Measurements from ENCODE around the gene PCYT2.

PCYT2 gene

DNA sequence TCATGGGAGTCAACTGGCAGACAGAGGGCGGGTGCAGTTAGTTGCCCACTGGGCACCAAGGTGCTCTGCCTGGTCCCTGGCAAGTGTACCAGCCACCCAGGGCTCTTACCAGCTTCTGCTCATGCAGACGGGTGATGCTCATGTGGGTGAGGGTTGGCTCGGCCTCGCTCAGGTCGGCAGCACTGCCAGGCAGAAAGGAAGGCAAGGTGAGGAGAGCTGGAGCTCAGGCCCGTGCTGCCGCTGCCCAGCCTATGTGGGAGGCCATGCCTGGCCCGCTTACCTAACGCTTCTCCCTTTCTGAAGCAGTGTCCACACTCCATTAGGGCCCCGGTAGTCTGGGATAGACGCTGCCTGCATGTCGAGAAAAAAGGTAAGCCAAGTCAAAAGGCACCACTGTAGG, 4.1 kb upstream of the PCYT2 start:
- H3K9ac ChIP-seq (ENCODE audit: low read depth, low read length): no peak overlapping the region
- H3K9me3 ChIP-seq (ENCODE audit: control insufficient read depth, insufficient read depth, low read length): no peaks in the 10 kb centered on the region
- peaks cover 2% of the 10 kb centered on the region; the same call in 1 of the 2 replicates for H3K36me3 ChIP-seq (ENCODE audit: insufficient read depth, low read length)
- peaks cover 9% of the 10 kb centered on the region for H3K4me1 ChIP-seq (ENCODE audit: insufficient read depth, low read length)

DNA sequence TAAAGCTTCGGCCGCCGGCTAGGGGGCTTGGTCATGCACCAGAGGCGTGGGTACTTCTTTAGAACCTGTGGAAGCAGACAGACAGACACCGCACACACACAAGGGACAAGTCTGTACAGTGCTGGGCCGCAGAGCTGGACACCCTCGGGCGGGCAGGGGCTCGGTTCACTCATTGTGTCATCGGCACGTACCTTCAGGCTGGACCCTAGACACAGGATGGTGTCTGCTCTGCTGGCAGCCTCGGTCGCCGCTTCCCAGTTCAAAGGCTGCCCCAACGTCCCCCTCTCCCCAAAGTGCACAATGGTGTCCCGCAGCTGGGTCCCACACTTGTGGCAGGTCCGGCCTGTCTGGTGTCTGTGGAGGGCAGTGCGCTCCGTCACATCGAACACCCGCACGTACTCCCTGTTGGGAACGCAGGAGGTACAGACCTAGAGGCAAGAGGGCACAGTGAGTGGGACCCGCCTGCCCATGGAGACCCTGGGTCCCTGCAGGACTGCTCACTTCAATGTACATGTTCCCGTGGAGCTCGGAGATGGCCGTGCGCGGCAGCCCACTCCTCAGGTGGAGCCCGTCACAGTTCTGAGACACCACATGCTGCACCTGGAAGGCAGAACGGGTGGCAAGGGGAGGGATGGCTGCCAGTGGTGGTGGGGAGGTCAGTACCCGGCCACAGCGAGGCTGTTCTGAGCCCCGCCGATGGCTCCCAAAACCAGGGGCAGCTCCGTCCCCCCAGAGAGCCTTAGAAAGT, 3.1 kb upstream of the PCYT2 start:
- no peaks in the 10 kb centered on the region for H3K9me3 ChIP-seq (ENCODE audit: control insufficient read depth, insufficient read depth, low read length)
- no peaks in the 10 kb centered on the region for H3K36me3 ChIP-seq (ENCODE audit: insufficient read depth, low read length)
- no peak overlapping the region for H3K9ac ChIP-seq (ENCODE audit: low read depth, low read length)
- peaks cover 13% of the 10 kb centered on the region for H3K4me1 ChIP-seq (ENCODE audit: insufficient read depth, low read length)

DNA sequence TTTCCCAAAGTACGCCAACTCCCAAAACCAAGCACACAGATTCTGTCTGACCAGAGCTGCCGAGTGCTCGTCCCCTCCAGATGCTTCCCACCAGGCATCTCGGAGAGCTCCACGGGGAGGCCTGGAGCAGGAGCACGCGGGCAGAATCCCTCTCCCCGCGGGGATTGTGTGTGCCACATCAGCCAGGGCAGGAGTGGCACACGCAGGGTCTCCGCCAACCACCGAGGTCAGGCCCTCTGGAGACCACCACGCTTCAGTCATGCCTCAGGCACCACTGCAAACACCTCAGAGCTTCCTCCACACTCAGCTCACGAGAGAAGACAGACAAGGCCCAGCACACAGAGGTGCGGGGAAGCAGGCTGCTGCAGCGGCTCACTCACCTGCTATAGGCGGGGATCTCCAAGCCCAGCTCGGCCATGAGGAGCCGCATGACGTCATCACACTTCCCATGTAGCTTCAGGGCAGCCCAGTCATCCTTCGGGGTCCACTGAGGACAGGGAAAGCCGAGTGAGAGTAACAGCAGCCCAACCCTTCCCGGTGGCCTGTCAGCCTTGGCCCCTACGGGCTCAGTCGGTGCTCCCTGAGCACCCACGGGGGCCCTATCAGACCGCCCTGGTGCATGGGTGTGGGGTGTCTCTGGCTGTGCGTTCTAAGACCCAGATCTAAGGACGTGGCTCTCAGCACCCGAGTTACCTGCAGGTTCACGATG, 2.3 kb upstream of the PCYT2 start:
- H3K9me3 ChIP-seq (ENCODE audit: control insufficient read depth, insufficient read depth, low read length): no peaks in the 10 kb centered on the region
- H3K4me1 ChIP-seq (ENCODE audit: insufficient read depth, low read length): peaks cover 13% of the 10 kb centered on the region
- H3K9ac ChIP-seq (ENCODE audit: low read depth, low read length): no peak overlapping the region
- no peaks in the 10 kb centered on the region for H3K36me3 ChIP-seq (ENCODE audit: insufficient read depth, low read length)

DNA sequence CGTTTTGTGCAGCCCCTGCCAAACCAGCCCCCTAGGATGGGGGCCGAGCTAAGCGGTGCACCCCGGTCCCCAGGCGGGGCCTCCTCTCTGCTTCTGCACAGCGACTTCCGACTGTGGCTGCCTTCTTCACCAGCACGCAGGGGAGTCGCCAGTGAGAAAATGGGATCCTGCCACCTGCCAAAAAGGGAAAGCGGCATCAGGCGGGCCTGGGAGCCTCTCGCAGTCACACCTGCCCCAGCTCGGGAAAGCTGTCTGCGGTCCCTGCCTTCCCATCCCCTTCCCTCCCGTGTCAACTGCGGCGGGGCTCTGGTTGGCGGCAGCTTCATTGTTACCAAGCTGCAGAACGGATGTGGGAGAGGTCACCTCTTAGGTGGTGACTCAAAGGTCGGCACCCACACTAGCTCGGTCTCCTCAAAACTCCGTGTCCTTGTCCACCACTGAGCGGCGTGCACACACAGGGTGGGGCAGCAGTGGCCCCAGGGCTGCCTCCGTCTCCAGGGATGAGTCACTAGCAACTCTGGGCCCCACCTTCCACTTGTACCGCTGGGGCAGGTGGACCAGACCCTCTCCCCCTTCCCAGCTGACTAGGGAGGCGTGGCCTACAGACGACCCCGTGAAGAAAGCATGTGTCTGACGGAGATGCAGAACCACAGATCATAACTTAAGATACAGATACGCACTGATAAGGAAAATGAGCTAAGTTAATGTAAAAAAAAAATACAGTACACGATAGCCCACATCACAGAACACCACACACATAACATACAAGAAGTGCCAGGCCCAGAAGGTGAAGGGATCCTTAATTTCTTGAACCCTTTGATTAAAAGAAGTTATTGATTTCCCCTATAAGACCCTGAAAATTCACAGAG, 1.5 kb upstream of the PCYT2 start:
- no peak overlapping the region for H3K9ac ChIP-seq (ENCODE audit: low read depth, low read length)
- peaks cover 13% of the 10 kb centered on the region for H3K4me1 ChIP-seq (ENCODE audit: insufficient read depth, low read length)
- no peaks in the 10 kb centered on the region for H3K36me3 ChIP-seq (ENCODE audit: insufficient read depth, low read length)
- no peaks in the 10 kb centered on the region for H3K9me3 ChIP-seq (ENCODE audit: control insufficient read depth, insufficient read depth, low read length)

DNA sequence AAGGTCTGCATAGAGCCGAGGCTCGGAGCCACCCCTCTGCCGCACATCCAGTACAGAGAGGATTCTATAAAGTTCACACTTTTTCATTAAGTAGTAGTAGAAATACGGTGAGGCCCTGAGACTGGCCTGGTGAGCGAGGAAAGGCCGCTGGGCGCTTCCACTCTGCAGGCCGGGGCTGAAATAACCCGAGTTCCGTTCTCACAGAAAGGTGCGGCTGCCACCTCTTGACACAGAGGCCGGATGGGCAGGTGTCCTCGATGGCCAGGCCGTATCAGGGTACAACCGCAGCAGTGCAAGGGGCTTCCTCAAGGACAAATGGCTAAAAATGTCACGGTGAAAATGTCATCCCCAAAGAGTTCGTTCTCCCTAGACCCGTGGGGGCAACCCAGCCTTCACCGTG, 770 bp upstream of the PCYT2 start:
- H3K9me3 ChIP-seq (ENCODE audit: control insufficient read depth, insufficient read depth, low read length): no peaks in the 10 kb centered on the region
- peak overlapping the region; percentile 36; the same call in 1 of the 2 replicates for H3K9ac ChIP-seq (ENCODE audit: low read depth, low read length)
- no peaks in the 10 kb centered on the region for H3K36me3 ChIP-seq (ENCODE audit: insufficient read depth, low read length)
- peaks cover 9% of the 10 kb centered on the region for H3K4me1 ChIP-seq (ENCODE audit: insufficient read depth, low read length)

DNA sequence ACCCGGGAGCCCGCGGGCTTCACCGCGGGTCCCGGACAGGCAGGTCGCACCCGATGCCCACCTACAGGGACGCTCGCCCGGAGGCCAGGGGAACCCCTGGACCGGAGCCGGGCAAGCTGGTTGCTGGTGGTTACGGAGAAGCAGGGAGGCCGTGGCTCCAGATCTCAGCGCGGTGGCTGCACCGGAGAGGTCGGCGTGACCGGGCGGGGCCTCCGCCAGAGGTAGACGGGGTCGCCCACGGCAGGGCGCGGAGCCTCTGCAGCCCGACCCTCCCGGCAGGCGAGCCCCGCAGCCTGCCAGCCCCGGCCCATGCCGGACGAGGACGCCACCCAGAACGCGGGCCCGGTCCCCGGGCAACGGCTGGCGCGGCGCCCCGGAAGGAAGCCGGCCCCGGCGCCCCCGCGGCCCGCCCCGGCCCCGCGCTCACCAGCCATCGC, 341 bp downstream of the PCYT2 start:
- Histone ChIP-seq H3K9ac (ENCODE audit: low read depth, low read length) (peak overlapping the region; percentile 94), H3K36me3 (ENCODE audit: insufficient read depth, low read length) (no peaks in the 10 kb centered on the region), H3K4me1 (ENCODE audit: insufficient read depth, low read length) (peaks cover 4% of the 10 kb centered on the region; the same call in 1 of the 2 replicates)

DNA sequence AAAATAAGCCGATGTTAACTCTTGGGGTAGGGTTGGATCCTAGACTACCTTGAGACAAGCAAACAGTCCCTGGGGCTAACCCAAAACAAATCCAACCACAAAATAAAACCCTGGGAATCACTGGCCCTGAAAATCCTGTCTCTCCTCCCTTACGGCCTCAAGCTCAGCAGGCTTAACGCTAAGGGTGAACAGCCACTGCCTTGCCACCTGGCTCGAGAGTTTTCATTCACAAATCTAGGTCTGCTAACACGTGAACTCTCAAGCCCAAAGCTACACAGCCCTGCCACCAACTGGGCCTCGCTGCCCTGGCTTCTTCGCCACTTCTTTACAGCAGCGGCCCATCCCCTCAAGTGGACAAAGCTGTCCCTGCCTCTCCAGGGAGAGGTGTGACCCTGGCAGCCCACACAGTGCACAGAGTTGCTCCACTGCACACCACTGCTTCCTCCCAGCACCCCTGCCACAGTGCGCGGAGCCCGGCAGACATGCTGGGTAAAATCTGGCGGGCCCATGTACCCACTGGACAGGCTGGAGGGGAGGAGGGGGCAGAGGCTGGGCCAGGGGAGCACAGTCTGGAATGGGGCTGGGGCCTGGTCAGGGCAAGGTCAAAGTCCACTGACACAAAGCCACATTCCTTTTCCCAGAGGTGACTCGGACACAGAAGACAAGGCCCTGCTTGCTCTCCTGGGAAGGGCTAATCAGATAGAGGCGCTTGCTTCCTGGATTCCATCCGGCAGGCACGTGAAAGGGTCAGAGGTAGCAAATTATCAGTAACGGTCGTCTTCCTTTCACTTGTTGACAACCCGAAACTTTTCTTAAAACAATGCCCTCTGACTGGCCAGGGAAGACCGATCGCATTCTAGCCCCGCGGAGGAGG, 996 bp downstream of the PCYT2 start:
- Histone ChIP-seq H3K9me3 (ENCODE audit: control insufficient read depth, insufficient read depth, low read length) (no peaks in the 10 kb centered on the region), H3K36me3 (ENCODE audit: insufficient read depth, low read length) (no peaks in the 10 kb centered on the region), H3K4me1 (ENCODE audit: insufficient read depth, low read length) (peaks cover 4% of the 10 kb centered on the region; the same call in 1 of the 2 replicates), H3K9ac (ENCODE audit: low read depth, low read length) (peak overlapping the region; percentile 94)

More for the DNA sequence above, 341 bp downstream of the PCYT2 start:
- H3K9me3 ChIP-seq (ENCODE audit: control insufficient read depth, insufficient read depth, low read length): no peaks in the 10 kb centered on the region

DNA sequence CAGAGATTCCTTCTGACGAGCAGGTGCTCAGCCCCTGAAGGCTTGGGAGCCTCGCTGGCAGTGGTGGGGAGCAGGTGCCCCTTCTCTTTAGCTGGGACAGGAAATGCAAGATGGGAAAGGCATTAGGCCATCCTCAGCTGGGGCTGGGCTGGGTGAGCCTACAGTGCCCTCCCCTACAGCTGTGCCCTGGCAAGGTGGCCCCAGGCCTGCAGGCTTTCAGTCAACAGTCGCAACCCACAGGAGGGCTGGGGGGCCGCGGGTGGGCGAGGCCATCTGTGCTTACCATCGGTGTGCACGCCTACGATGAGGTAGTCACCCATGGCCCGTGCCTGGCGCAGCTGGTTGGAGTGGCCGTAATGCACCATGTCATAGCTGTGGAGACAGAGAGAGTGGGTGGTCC, 2.0 kb downstream of the PCYT2 start:
- no peak overlapping the region for H3K9ac ChIP-seq (ENCODE audit: low read depth, low read length)
- H3K4me1 ChIP-seq (ENCODE audit: insufficient read depth, low read length): peaks cover 4% of the 10 kb centered on the region; the same call in 1 of the 2 replicates
- no peaks in the 10 kb centered on the region for H3K36me3 ChIP-seq (ENCODE audit: insufficient read depth, low read length)
- no peaks in the 10 kb centered on the region for H3K9me3 ChIP-seq (ENCODE audit: control insufficient read depth, insufficient read depth, low read length)

DNA sequence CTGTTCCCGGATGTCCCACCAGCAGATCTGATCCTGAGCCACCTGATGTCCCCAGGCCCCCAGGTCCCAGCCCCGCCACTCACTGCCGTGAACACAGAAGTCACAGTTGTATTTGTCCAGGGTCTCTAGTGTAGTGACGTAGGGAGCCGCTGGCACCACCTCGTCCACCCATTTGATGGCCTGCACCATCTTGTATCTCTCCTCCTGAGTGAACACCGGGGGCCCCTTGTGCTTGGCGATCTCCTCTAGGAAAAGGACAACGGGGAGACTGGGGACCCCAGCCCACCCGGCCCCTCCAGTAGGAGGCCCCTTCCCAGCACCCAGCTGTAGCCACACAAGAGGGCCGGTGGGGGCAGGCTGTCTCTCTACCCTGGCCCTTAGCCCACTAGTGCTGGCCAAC, 2.4 kb downstream of the PCYT2 start:
- H3K4me1 ChIP-seq (ENCODE audit: insufficient read depth, low read length): peaks cover 4% of the 10 kb centered on the region; the same call in 1 of the 2 replicates
- H3K9ac ChIP-seq (ENCODE audit: low read depth, low read length): no peak overlapping the region
- no peaks in the 10 kb centered on the region for H3K36me3 ChIP-seq (ENCODE audit: insufficient read depth, low read length)

DNA sequence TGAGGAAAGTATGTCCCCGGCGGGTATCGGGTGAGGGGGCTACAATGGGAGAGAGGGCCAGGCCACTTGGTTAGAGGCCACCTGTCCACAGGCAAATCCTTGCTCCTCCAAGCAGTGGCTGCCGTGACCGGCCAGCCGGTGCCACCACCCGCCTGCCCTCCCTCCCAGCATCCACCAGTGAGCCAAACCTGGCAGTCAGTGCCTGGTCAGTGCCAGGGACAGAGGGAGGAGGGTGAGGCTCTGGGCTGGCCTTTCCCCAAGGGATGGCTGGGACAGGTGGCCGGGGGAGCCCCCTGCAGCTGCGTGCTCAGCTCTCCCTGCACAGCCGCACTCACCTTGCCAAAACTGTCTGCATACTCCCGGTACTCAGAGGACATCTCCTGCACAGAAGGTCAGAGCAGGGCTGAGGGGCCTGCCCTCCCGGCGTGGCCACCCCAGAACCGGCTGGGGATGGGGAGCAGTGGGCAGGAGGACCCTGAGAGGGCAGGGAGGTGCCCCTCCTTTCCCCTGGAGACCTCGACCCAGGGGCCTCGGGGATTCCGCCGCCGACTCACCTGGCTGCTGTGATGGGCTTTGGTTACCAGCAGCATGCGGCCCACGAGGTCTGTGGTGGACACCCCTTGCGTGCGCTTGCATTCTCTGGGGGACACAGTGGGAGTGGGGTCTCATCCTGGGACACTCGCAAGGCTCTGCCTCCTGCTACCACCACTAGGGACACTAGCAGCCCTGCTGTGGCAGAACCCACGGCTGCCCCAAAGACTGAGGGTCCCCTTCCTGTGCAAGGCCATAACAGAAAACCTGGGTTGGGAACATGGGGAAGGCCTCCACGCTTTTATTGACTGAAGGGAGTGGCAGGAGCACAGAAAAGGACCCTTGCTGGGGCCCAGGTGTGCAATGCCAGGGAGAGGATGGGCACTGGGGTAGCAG, 3.7 kb downstream of the PCYT2 start:
- Histone ChIP-seq H3K9ac (ENCODE audit: low read depth, low read length) (no peak overlapping the region), H3K9me3 (ENCODE audit: control insufficient read depth, insufficient read depth, low read length) (no peaks in the 10 kb centered on the region), H3K4me1 (ENCODE audit: insufficient read depth, low read length) (peaks cover 4% of the 10 kb centered on the region; the same call in 1 of the 2 replicates), H3K36me3 (ENCODE audit: insufficient read depth, low read length) (no peaks in the 10 kb centered on the region)

More for the DNA sequence above, 2.4 kb downstream of the PCYT2 start:
- H3K9me3 ChIP-seq (ENCODE audit: control insufficient read depth, insufficient read depth, low read length): no peaks in the 10 kb centered on the region

DNA sequence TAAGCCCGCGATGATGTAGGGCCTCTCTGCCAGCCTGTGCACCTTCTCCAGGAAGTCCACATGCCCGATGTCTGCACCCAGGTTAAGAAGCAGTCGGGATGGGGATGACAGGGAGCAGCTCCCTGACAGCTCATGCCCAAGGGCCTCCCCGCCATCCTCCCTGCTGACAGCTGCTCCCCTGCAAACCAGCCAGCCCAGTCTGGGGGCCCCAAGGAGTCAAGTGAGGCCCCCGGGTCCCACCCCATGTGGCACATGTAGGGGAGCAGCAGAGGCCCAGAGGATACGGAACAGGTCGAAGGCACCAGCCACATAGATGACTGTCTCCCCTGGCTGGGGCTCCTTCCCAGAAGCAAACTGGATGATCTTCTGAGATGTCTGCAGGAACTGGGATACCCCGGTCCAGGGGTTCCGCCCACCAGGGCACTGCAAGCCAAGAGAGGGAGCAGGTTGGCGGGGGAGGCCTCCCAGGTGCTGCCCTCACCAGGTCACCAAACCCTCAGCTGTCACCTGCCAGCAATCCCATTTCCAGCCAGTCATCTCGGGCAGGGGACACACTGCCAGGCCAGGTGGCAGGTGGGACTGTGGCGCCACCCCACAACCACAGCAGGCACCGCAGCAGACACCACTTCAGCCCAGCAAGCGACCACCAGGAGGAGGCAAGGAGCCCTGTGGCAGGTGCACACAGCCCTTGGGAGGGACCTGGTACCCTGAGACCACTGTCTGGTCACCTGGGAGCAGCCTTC, 4.6 kb downstream of the PCYT2 start:
- no peak overlapping the region for H3K9ac ChIP-seq (ENCODE audit: low read depth, low read length)
- no peaks in the 10 kb centered on the region for H3K36me3 ChIP-seq (ENCODE audit: insufficient read depth, low read length)

DNA sequence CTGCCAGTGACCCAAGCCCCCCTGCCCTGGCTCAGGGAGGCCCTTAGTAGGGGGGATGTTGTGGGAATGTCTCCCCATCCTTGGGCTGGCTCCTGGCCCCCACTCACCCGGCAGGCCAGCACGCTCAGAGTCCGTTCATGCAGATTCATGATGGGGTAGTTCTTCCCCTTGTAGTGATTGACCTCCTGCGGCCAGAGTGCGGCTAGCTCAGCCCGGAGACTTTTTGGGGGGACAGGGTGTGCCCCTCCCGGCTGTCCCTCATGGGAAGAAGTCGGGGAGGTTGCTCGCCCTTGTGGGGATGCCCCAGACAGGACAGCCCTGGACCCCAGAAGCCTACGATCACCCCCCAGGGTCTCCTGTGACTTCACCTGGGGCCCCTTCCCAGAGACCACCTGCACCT, 5.2 kb downstream of the PCYT2 start:
- H3K4me1 ChIP-seq (ENCODE audit: insufficient read depth, low read length): peaks cover 4% of the 10 kb centered on the region; the same call in 1 of the 2 replicates
- no peaks in the 10 kb centered on the region for H3K9me3 ChIP-seq (ENCODE audit: control insufficient read depth, insufficient read depth, low read length)
- H3K36me3 ChIP-seq (ENCODE audit: insufficient read depth, low read length): no peaks in the 10 kb centered on the region
- H3K9ac ChIP-seq (ENCODE audit: low read depth, low read length): no peak overlapping the region

More for the DNA sequence above, 4.6 kb downstream of the PCYT2 start:
- Histone ChIP-seq H3K9me3 (ENCODE audit: control insufficient read depth, insufficient read depth, low read length) (no peaks in the 10 kb centered on the region), H3K4me1 (ENCODE audit: insufficient read depth, low read length) (peaks cover 4% of the 10 kb centered on the region; the same call in 1 of the 2 replicates)
